Measurements from ENCODE around the gene MT1X.

MT1X gene

GRCh38 chr16:56681939-56682702, at the start of gene MT1X:
Gene MT1X (plus strand): TSS chr16:56682470. CDS start chr16:56682541, 71 bp downstream.
- DNase-seq = peak; percentile 94 to 98
- H3K27me3 ChIP-seq = no peaks in the 10 kb centered on the region
- peaks cover 0 to 39% (median 10%) of the 10 kb centered on the region in 4 donors for H3K4me1 ChIP-seq
- H3K9me3 ChIP-seq = peaks cover 0 to 9% (median 0%) of the 10 kb centered on the region in 3 donors
- peak within 1 kb of the TSS; percentile 87 to 88 for H3K27ac ChIP-seq
- TF ChIP-seq, protein P1, sequence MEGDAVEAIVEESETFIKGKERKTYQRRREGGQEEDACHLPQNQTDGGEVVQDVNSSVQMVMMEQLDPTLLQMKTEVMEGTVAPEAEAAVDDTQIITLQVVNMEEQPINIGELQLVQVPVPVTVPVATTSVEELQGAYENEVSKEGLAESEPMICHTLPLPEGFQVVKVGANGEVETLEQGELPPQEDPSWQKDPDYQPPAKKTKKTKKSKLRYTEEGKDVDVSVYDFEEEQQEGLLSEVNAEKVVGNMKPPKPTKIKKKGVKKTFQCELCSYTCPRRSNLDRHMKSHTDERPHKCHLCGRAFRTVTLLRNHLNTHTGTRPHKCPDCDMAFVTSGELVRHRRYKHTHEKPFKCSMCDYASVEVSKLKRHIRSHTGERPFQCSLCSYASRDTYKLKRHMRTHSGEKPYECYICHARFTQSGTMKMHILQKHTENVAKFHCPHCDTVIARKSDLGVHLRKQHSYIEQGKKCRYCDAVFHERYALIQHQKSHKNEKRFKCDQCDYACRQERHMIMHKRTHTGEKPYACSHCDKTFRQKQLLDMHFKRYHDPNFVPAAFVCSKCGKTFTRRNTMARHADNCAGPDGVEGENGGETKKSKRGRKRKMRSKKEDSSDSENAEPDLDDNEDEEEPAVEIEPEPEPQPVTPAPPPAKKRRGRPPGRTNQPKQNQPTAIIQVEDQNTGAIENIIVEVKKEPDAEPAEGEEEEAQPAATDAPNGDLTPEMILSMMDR (IDR thresholded peaks at IDR 0.05) = no peak
- intact Hi-C loops (cut with DNase I; ENCODE audit: low total_unique reads) = loop anchor here (5.0 kb wide), 1 partner anchor 75 kb away; the partner anchor contains the start of gene MT2A
- peak within 1 kb of the TSS; percentile 80 to 82 for H3K4me3 ChIP-seq
- peaks cover 6 to 25% (median 14%) of the 10 kb centered on the region in 3 donors for H3K36me3 ChIP-seq

DNA sequence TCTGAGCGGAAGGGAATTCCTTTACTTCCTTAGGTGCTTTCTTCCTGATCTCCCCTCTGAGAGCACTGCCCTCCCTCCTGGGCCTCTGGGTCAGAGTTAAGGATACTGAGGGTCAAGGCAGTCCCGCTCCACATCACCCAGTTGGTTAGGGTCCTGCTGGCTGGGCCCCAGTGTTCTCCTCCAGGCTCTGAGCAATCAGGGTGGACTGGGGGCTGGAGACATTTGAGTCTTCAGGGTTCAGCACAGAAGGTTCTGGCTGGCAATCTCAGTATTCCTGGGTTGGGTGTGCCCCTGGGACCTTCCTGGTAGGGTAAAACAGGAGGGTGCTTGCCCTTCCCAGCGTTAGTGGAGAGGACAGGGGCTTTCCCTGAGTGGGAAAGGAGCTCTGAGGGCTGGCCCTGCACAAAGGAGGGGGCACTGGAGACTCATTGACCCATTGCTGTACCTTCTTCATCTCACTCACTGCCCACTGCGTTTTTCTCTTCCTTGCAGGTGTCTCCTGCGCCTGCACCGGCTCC, 49.4 kb upstream of the MT1X start:
- intact Hi-C loops (cut with DNase I; ENCODE audit: low total_unique reads) = no loop called here
- no peaks in the 10 kb centered on the region for H3K27me3 ChIP-seq
- peak overlapping the region; percentile 64 to 67 for H3K4me3 ChIP-seq
- H3K36me3 ChIP-seq = no peaks in the 10 kb centered on the region
- TF ChIP-seq, protein P1 (IDR thresholded peaks at IDR 0.05) = no peak
- H3K9me3 ChIP-seq = no peaks in the 10 kb centered on the region
- H3K4me1 ChIP-seq = peaks cover 0 to 52% (median 20%) of the 10 kb centered on the region in 4 donors
- peak overlapping the region; percentile 77 to 95 for H3K27ac ChIP-seq
- DNase-seq = no peak

DNA sequence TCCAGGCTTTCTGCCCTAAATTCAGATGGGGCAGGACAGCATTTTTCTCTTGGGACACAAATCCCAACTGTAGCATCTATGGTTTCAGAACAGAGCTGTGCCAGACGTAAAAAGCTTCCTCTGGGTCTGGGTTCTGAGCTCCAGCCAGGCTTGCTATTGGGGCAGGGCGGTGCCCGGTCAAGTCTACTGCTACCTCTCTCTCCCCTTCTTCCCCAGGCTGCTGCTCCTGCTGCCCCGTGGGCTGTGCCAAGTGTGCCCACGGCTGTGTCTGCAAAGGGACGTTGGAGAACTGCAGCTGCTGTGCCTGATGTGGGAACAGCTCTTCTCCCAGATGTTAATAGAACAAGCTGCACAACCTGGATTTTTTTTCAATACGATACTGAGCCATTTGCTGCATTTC, 48.7 kb upstream of the MT1X start:
- TF ChIP-seq, protein P1 (IDR thresholded peaks at IDR 0.05) = no peak
- Histone ChIP-seq H3K27ac (peak overlapping the region; percentile 77 to 95), H3K36me3 (no peaks in the 10 kb centered on the region), H3K4me3 (peak overlapping the region; percentile 64 to 67), H3K4me1 (peaks cover 0 to 54% (median 24%) of the 10 kb centered on the region in 4 donors), H3K9me3 (no peaks in the 10 kb centered on the region), H3K27me3 (no peaks in the 10 kb centered on the region)
- DNase-seq = peak in 1 of 2 donors; percentile 66
- intact Hi-C loops (cut with DNase I; ENCODE audit: low total_unique reads) = no loop called here

- Histone ChIP-seq H3K27ac (peak overlapping the region; percentile 28 to 95), H3K4me1 (peaks cover 0 to 64% (median 31%) of the 10 kb centered on the region in 4 donors), H3K4me3 (peak overlapping the region in 1 of 2 donors; percentile 67), H3K36me3 (no peaks in the 10 kb centered on the region), H3K27me3 (no peaks in the 10 kb centered on the region), H3K9me3 (no peaks in the 10 kb centered on the region)
- no peak for DNase-seq
- TF ChIP-seq, protein P1 (IDR thresholded peaks at IDR 0.05) = no peak
- intact Hi-C loops (cut with DNase I; ENCODE audit: low total_unique reads) = no loop called here
These were observed 47.4 kb upstream of the MT1X start for GRCh38 chr16:56634715-56635440.

- Histone ChIP-seq H3K27me3 (no peaks in the 10 kb centered on the region), H3K4me1 (peaks cover 0 to 64% (median 31%) of the 10 kb centered on the region in 4 donors), H3K4me3 (peak overlapping the region in 1 of 2 donors; percentile 67), H3K36me3 (no peaks in the 10 kb centered on the region), H3K27ac (peak overlapping the region; percentile 28 to 95), H3K9me3 (no peaks in the 10 kb centered on the region)
- TF ChIP-seq, protein P1 (IDR thresholded peaks at IDR 0.05) = no peak
- intact Hi-C loops (cut with DNase I; ENCODE audit: low total_unique reads) = no loop called here
- DNase-seq = no peak
These were observed 46.8 kb upstream of the MT1X start for GRCh38 chr16:56635441-56635967.
